Brain pericyte (primary cell): ENCODE results near the gene ATXN7L1.
"Not testable (repeated sequence)": the region's sequence is repeated elsewhere in the genome, so short reads cannot be mapped to it uniquely, and the experiment has no call there.

Experiments used
- DNase-seq: peaks from one replicate; pipeline ENCODE4 v3.0.0-alpha.2; 2012; ENCODE audit warnings: low read depth, low spot score

The ATXN7L1 gene

DNA sequence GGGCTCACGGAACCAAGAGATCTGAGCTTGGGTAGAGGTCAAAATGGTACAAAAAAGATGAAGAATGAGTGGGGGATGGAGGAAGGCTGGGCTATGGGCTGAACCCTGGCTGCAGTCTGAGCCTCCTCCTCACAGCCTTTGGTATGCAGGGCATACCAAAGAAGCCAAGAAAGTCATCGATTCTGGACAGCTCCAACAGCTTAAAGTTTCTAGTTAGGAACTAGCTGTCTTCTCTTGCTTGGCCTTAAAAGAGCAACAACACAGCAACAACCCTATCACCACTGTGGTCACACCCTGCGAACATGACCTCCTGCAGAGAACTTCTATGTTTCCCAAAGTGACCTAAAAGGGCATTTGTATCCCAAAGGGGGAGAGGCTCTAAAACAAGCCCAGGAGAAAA lies 169.0 kb downstream of the ATXN7L1 start:
- no peak for DNase-seq

GRCh38 chr7:105705427-105705826 lies 171.0 kb downstream of the ATXN7L1 start:
- no peak for DNase-seq

DNA sequence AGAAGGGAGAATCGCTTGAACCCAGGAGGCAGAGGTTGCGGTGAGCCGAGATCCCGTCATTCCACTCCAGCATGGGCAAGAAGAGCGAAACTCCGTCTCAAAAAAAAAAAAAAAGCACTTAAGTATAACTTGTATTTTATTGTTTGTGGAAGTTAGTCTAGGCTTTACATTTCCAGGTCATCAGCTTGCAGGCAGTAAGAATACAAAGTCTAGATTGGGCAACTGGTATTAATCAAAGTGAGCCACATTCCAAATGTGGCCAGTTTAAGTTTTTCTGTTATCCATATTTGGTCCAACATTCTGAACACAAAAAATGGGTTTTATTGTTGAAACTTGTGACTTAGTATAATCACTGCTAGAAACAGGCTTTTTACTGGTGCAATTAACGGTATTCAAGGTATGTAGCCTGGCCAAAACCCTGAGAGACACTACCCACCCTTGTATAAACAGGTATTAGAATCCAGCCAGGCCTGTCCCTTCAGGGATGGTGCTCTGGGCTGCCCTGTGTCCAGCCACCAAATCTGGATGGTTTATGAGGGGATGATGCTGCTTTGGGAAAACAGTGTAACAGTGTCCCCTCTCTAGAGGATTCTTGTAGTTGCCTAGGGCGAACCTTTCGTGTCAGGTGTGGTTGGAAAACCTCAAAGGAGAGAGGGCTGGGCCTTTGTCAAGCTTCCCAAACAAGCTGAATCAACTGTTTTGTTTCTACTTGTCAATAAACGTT lies 173.0 kb downstream of the ATXN7L1 start:
- no peak for DNase-seq

GRCh38 chr7:105699568-105700236 lies 176.7 kb downstream of the ATXN7L1 start:
- DNase-seq: no peak

- no peak for DNase-seq
Observed at GRCh38 chr7:105698531-105698930, 177.9 kb downstream of the ATXN7L1 start.

DNA sequence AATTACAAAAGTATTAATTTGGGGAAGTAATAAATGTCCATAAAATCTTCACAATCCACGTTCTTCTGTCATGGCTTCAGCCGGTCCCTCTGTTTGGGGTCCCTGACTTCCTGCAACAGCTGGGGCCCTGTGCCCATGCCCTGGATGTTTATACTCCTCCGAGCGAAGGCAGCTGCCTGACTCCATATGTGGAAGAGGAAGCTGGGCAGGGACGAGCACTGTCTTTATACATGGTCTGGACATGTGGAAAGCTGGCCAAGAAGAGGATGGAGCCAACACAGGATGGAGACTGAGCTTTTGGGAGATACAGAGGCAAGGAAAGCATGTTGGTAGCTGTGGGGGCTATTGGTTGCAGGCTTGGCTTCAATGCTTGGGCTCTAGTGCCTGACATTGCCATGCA lies 178.6 kb downstream of the ATXN7L1 start:
- no peak for DNase-seq

- not testable (repeated sequence) for DNase-seq
Observed at GRCh38 chr7:105697169-105697568, 179.2 kb downstream of the ATXN7L1 start.

DNA sequence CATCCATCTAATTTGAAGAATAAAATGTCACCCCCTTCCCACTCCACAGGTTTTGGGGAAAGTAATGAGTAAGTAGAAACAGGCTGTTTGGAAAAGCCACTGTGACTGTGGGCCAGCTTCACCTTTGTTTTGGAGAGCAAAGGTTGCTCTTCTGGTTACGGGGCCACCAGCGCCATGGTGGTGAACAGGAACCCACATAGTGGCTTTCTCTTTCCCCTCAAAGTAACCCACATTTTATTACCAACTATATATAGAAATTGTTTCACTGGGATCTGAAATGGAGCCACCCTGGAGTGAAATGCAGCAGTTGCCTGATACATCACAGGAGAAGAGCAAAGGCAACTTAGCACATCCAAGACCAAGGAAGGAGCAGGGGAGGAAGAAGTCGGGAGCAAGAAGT lies 182.8 kb downstream of the ATXN7L1 start:
- DNase-seq: no peak

GRCh38 chr7:105691680-105692564 lies 184.5 kb downstream of the ATXN7L1 start:
- DNase-seq: peak; percentile 82

DNA sequence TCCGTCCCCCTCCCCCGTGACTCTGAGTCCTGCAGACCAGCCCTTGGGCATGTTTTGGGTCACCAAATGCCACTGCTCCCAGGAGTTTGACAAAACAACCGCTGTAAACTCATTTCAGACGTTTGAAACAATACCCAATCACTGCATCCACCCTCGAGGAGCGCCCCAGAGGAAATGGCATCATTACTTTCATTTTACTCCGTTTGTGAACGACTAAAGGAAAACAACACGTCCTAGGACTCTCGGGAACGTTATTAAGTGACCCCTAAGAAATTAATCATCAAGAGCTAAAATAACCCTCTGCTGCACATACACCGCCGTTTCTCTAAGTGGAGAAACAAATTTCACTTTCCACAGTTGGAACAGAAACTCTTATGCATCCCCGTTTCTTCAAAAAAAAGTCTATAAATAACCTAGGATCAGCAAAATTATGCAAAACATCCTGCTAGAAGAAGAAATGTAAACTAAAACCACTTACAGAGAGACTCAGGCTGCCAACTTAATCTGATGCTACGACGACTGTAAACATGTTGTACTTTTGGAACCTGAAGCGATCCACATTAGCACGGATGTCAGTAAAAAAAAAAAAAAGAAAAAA lies 185.2 kb downstream of the ATXN7L1 start:
- no peak for DNase-seq

DNA sequence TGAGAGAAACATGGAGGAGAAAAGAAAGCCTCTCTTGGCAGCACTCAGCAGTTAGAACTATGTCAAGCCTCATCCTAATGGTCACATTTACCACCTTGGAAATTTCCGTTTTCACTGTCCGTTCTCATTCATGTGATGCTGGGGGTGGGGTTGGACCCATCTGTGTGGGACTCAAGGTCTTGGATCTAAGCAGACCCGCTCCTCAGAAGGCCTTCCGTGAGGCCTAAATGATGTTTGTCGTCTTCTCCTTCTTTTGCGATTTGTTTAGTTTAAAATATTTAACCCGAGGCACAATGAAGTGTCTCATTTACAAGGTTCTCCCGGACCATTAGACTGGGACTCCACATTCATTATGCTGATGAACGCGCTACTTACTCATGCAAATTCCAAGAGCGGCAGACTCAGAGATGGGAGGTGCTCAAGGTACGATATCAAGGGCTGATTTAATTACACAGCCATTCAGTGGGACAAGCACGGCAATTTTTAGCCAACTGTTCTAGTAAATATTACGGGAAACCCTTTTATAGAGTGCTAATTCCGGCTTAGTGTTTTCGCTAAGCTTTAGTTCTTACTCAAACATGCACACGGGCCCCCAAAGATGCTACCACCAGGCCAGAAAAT lies 186.0 kb downstream of the ATXN7L1 start:
- no peak for DNase-seq

DNA sequence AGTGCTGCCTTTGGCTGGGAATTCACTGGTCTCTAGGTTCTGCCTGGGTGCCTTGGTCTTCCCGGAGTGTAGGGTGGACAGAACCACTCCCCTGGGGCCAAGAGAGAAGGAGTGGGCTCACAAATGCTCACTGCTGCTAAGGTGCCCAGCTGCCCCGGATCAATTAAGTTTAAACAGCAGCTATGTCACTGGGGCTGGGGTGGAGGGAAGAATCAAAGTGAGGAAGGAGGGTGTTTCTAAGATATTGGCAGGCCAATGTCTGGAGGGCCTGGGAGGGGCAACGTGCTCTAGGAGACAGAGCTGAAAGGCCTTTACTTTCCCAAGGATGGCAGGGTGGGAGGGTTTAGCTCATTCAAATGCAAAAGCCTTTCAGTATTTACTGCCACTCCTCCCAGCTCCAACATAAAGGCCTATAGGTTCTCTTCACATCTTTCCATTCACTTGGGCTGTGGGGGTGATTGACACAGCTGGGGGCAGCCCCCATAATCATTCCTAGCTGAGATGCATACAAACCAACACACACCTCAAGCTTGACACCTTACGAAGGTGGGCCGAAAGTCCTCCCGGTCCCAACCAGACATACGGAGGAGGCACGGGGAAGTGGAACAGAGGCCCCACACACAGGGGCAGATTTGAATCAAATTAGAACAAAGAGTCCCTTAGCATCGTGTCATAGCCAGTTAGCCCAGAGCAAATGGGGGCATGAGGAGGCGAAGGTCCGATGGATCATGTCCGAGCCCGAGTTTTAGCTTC lies 187.2 kb downstream of the ATXN7L1 start:
- DNase-seq: no peak

DNA sequence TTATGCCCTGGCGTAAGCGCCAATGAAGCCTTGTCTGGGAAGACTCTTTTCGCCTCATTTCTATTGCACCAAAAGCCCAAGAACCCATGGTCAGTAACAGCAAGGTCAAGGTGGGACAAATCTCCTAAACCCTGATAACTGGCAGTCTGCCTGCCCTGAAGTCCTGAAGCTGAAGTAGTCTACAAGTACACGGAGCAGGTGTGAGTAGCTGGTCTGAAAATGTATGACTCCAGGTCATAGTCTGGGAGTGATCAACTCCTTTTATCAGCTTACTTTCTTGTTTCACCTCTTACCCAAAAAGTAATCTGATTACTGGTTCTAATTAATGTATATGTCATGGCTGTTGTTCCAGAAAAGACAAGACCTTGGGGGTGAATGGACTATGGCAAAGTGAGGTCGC lies 187.8 kb downstream of the ATXN7L1 start:
- no peak for DNase-seq

DNA sequence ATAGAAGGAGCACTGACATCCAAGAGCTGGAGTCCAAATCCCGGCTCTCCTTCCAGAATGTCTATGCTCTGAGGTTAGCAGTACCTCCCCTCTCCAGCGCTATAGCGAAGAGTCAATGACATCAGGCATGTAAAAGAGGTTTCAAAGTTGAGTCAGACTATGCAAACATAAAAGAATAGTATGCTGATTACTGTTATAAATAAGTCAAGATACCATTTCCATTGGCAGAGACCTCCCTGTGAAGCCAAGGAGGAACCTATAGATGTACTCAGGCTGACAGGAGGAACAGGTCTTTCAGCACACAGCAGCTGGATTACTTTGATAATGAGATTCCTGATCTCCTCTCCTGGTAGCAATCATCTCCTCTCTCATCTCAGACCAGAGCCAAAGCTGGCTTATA lies 191.2 kb downstream of the ATXN7L1 start:
- no peak for DNase-seq

DNA sequence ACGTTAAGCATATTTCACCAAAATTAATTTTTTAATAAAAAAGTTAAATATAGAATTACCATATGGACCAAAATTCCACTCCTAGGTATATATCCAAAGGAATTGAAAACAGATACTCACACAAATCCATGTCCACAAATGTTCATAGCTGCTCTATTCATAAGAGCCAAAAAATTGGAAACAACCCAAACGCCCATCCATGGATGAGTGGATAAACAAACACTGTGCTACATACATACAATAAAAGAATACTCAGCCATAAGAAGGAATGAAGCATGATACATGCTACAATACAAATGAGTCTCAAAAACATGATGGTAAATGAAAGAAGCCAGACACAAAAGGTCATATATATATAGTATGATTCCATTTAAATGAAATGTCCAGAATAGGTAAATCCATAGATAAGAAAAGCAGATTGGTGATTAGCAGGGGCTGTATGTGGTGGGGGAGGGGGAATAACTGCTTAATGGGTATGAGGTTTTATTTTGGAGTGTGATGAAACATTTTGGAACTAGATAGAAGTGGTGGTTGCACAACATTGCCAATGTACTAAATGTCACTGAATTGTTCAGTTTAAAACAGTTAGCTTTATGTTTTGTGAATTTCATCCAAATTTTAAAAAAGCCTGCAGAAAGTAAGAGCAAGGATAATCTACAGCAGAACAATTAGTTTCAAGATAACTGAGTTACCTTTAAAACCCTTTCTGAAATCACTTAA lies 193.9 kb downstream of the ATXN7L1 start:
- no peak for DNase-seq

DNA sequence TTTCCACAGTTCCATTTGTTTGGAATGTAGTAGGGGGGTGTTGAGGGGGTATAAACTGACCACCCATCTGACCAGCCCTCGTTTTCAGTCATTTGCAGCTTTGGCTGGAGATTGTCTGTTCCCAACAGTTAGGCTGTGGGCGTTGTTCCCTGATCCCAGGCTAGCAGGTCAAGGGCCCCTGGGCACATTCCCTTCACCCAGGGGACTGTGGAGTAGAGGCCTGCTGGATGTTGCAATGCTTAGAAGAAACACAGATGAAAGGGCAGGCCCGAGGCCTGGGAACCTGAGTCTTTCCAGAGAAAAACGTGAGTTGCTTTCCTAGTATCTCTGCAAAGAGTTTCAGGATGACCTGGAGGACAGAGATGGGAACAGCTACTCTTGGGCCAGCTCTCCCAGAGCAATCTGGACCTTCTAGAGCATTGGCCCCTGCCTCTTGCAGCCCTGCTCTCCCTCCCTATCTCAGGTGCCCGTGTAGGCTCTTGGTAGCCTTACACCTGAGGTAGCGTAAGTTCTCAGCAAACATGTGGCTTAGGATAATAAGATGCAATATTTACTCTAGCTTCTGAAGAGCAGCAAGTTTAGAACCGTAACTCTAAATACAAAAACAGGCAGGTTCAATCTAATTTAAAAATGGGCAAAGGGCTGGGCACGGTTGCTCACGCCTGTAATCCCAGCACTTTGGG lies 195.8 kb downstream of the ATXN7L1 start:
- DNase-seq: no peak

DNA sequence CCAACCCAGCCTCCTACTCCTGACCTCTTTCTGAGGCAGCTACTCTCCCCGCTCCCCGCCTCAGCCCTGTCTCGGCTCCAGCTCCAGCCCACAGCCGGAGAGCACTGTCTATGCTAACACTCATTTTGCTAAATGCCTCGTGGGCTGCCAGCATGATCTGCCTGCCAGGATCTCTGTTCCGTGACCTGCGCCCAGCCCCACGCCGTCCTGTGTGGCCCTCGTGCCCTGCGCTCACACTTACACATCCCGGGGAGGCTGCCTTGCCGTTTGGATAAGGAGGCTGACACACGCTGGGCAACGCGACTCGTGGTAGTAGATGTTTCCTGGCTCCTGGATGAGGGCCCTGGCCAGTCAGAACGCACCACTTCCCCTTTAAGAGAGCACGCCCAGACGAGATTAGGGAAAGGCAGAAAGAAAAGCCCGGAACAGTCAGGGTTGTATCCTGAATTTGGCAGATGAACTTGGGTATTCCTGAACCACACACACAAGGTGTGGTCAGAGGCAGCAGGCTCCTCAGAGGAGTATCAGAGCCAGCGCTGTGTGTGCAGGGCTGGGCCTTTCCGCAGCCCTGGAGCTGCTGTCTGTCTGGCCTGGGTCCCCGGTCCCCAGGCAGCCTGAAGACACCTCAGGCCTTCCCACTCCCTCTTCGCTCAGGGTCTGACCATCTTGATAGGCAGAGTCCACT lies 197.4 kb downstream of the ATXN7L1 start:
- DNase-seq: no peak

- DNase-seq: no peak
Observed at GRCh38 chr7:105677817-105678573, 198.4 kb downstream of the ATXN7L1 start.
